ENCODE data around the gene DISC1.
"Not testable (repeated sequence)": the region's sequence is repeated elsewhere in the genome, so short reads cannot be mapped to it uniquely, and the experiment has no call there.

DISC1 gene

GRCh38 chr1:231667896-231668506 is 41.4 kb downstream of the DISC1 start:
- TF ChIP-seq SNAI2 (CRISPR knock-in tag; IDR thresholded peaks at IDR 0.05): no peak
- no peak for TF ChIP-seq ESRRG (CRISPR knock-in tag; IDR thresholded peaks at IDR 0.05)
- no peak for TF ChIP-seq TCF4 (CRISPR knock-in tag; IDR thresholded peaks at IDR 0.05; ENCODE audit: borderline replicate concordance)
- TF ChIP-seq CREB5 (CRISPR knock-in tag; IDR thresholded peaks at IDR 0.05; ENCODE audit: low read depth): no peak
- no peak for TF ChIP-seq TOX (CRISPR knock-in tag; IDR thresholded peaks at IDR 0.05; ENCODE audit: borderline replicate concordance)
- no peak for TF ChIP-seq PPARA (CRISPR knock-in tag; IDR thresholded peaks at IDR 0.05; ENCODE audit: borderline replicate concordance)
- no peak for TF ChIP-seq ARNTL (CRISPR knock-in tag; IDR thresholded peaks at IDR 0.05; ENCODE audit: borderline replicate concordance, low read depth)
- TF ChIP-seq CSDC2 (CRISPR knock-in tag; IDR thresholded peaks at IDR 0.05): no peak
- no peak for TF ChIP-seq TSHZ2 (CRISPR knock-in tag; IDR thresholded peaks at IDR 0.05)
- no peak for TF ChIP-seq POU6F1 (CRISPR knock-in tag; IDR thresholded peaks at IDR 0.05; ENCODE audit: borderline replicate concordance, low read depth)
- no peak for TF ChIP-seq GLIS3 (CRISPR knock-in tag; IDR thresholded peaks at IDR 0.05)
- no peak for TF ChIP-seq ISL1 (CRISPR knock-in tag; IDR thresholded peaks at IDR 0.05)
- TF ChIP-seq ZC3H10 (CRISPR knock-in tag; IDR thresholded peaks at IDR 0.05): no peak
- no peak for TF ChIP-seq ZNF8 (CRISPR knock-in tag; IDR thresholded peaks at IDR 0.05)
- no peak for TF ChIP-seq RARB (CRISPR knock-in tag; IDR thresholded peaks at IDR 0.05)
- no peak for ATAC-seq

GRCh38 chr1:231668826-231669225 is 42.2 kb downstream of the DISC1 start:
- no peak for TF ChIP-seq CSDC2 (CRISPR knock-in tag; IDR thresholded peaks at IDR 0.05)
- no peak for TF ChIP-seq ESRRG (CRISPR knock-in tag; IDR thresholded peaks at IDR 0.05)
- no peak for TF ChIP-seq OSR1 (CRISPR knock-in tag; IDR thresholded peaks at IDR 0.05)
- TF ChIP-seq ZNF565 (CRISPR knock-in tag; conservative IDR thresholded peaks at IDR 0.05; ENCODE audit: low read depth): no peak
- TF ChIP-seq CSRNP3 (CRISPR knock-in tag; IDR thresholded peaks at IDR 0.05): no peak
- no peak for TF ChIP-seq TOX (CRISPR knock-in tag; IDR thresholded peaks at IDR 0.05; ENCODE audit: borderline replicate concordance)
- TF ChIP-seq ZFP3 (CRISPR knock-in tag; IDR thresholded peaks at IDR 0.05): no peak
- TF ChIP-seq GLIS3 (CRISPR knock-in tag; IDR thresholded peaks at IDR 0.05): no peak
- no peak for TF ChIP-seq ISL1 (CRISPR knock-in tag; IDR thresholded peaks at IDR 0.05)
- no peak for ATAC-seq

GRCh38 chr1:231669864-231670621 is 43.5 kb downstream of the DISC1 start:
- not testable (repeated sequence) for ATAC-seq
- TF ChIP-seq ZNF8 (CRISPR knock-in tag; IDR thresholded peaks at IDR 0.05): peak; percentile 58; the same call in 1 of the 2 replicates

GRCh38 chr1:231670755-231671154 is 44.2 kb downstream of the DISC1 start:
- ATAC-seq: no peak
- no peak for TF ChIP-seq ZC3H10 (CRISPR knock-in tag; IDR thresholded peaks at IDR 0.05)
- no peak for TF ChIP-seq TSHZ2 (CRISPR knock-in tag; IDR thresholded peaks at IDR 0.05)
